ENCODE data around the gene KIF16B.

GRCh38 chr20:16434062-16434664 lies 139.1 kb downstream of the KIF16B start:
- TF ChIP-seq RCOR1 (IDR thresholded peaks at IDR 0.05; ENCODE audit: borderline replicate concordance in 1 of 2, low read depth in 2 of 2, low read length in 2 of 2) (no peak), FOXM1 (IDR thresholded peaks at IDR 0.05; ENCODE audit: low read depth) (no peak), FOXM1 (CRISPR knock-in tag; IDR thresholded peaks at IDR 0.05; ENCODE audit: low read depth) (no peak), JUN (IDR thresholded peaks at IDR 0.05; ENCODE audit: borderline replicate concordance, low read depth, low read length) (no peak), JUN (CRISPR knock-in tag; IDR thresholded peaks at IDR 0.05; ENCODE audit: borderline replicate concordance) (no peak), SP1 (CRISPR knock-in tag; IDR thresholded peaks at IDR 0.05) (no peak)
